K562 (cell line): ENCODE data around the gene RILP. TPM values are rescaled to one million over a fixed set of nuclear protein-coding genes. Genes with fewer than 3 reads are reported as not detected.

Experiments
- ATF7 ChIP-seq: fragments of 450-650 bp; IDR thresholded peaks from 2 replicates; pipeline ENCODE4 v1.7.1; 2014; ENCODE audit warnings: mild to moderate bottlenecking, moderate library complexity
- CEBPB ChIP-seq: fragments of 450-650 bp; IDR thresholded peaks from 2 replicates; pipeline ENCODE4 v1.6.1; 2016; ENCODE audit warnings: missing genetic modification characterization, missing compliant biosample characterization
- DPF2 ChIP-seq: fragments of 450-650 bp; IDR thresholded peaks from 2 replicates; pipeline ENCODE4 v1.6.1; 2016
- GATAD2A ChIP-seq: fragments of 450-650 bp; IDR thresholded peaks from 2 replicates; pipeline ENCODE4 v1.6.1; 2017
- HMG20B ChIP-seq: fragments of 250-450 bp; sonication (Bioruptor Pico); IDR thresholded peaks from 2 replicates; pipeline ENCODE4 v1.5.0; 2021; ENCODE audit warnings: mild to moderate bottlenecking
- HMGN3 ChIP-seq: IDR thresholded peaks from 2 replicates; pipeline ENCODE4 v1.6.1; 2011; ENCODE audit warnings: borderline replicate concordance, low read depth, mild to moderate bottlenecking, mixed read lengths, low read length; ENCODE audit not compliant: insufficient read length; ENCODE audit errors: extremely low read depth
- HNRNPL ChIP-seq: fragments of 200-400 bp; formaldehyde crosslinking; IDR thresholded peaks from 2 replicates; pipeline ENCODE4 v1.6.1; 2017; ENCODE audit warnings: low read depth, mild to moderate bottlenecking, low read length
- KDM2B ChIP-seq: fragments of 250-450 bp; sonication (Bioruptor Pico); IDR thresholded peaks from 2 replicates; pipeline ENCODE4 v1.8.0; 2021; ENCODE audit warnings: mild to moderate bottlenecking, moderate library complexity
- KLF1 ChIP-seq: fragments of 450-650 bp; IDR thresholded peaks from 2 replicates; pipeline ENCODE4 v1.6.1; 2016; ENCODE audit warnings: missing genetic modification characterization, missing compliant biosample characterization
- MEF2A ChIP-seq: IDR thresholded peaks from 2 replicates; pipeline ENCODE4 v1.6.1; 2011; ENCODE audit warnings: low read depth, mild to moderate bottlenecking, low read length, moderate library complexity; ENCODE audit not compliant: control insufficient read depth
- NR2C2 ChIP-seq, 2 experiments: fragments of 200-800 bp in 1 of 2; sonication (Bioruptor generic) in 1 of 2; sonication (generic) in 1 of 2; formaldehyde crosslinking in 1 of 2; IDR thresholded peaks; 2 replicates each; pipeline versions ENCODE4 v1.6.1 to v1.8.0; 2016 to 2022; ENCODE audit warnings: mild to moderate bottlenecking in 1 of 2, missing compliant biosample characterization in 1 of 2, missing genetic modification characterization in 1 of 2, missing genetic modification reagents in 1 of 2
- RB1 ChIP-seq: fragments of 450-650 bp; IDR thresholded peaks from 2 replicates; pipeline ENCODE4 v1.6.1; 2017; ENCODE audit warnings: low read depth, mild to moderate bottlenecking
- SAP30 ChIP-seq: fragments of 200-600 bp; sonication (generic); IDR thresholded peaks from 2 replicates; pipeline ENCODE4 v1.6.1; 2012; ENCODE audit warnings: borderline replicate concordance, low read depth, mild to moderate bottlenecking, moderate library complexity, low read length, control low read depth, inconsistent platforms; ENCODE audit not compliant: insufficient read depth, poor library complexity, severe bottlenecking
- SIN3B ChIP-seq: fragments of 450-650 bp; IDR thresholded peaks from 2 replicates; pipeline ENCODE4 v1.6.1; 2017; ENCODE audit warnings: low read depth, mild to moderate bottlenecking, moderate library complexity
- SMAD2 ChIP-seq: fragments of 150-350 bp; IDR thresholded peaks from 2 replicates; pipeline ENCODE4 v1.6.1; 2014; ENCODE audit warnings: low read depth, mild to moderate bottlenecking, low read length
- SPI1 ChIP-seq: IDR thresholded peaks from 2 replicates; pipeline ENCODE4 v1.6.1; 2011; ENCODE audit warnings: low read depth, low read length, control low read depth, borderline replicate concordance
- TAF1 ChIP-seq: IDR thresholded peaks from 2 replicates; pipeline ENCODE4 v1.6.1; 2011; ENCODE audit warnings: mild to moderate bottlenecking, low read length, moderate library complexity; ENCODE audit not compliant: insufficient read depth, control insufficient read depth, severe bottlenecking; ENCODE audit errors: extremely low read depth
- THRAP3 ChIP-seq: fragments of 450-650 bp; IDR thresholded peaks from 2 replicates; pipeline ENCODE4 v1.6.1; 2016; ENCODE audit warnings: mild to moderate bottlenecking, inconsistent platforms, borderline replicate concordance
- ZNF197 ChIP-seq: fragments of 200-800 bp; sonication (Bioruptor generic); IDR thresholded peaks from 2 replicates; pipeline ENCODE4 v1.6.1; 2016; ENCODE audit warnings: low read depth, missing genetic modification characterization, missing compliant biosample characterization
- polyA plus RNA-seq, 8 experiments: library from polyadenylated mRNA; depleted of rRNA in 4 of 8; stranded (reverse) in 5 of 8; unstranded in 3 of 8; fragments of >200 nt; fragmentation: Nextera tagmentation in 2 of 8; fragmentation: Illumina TruSeq in 1 of 8; extraction: Ambion mirVana in 2 of 8; extraction: Trizol in 1 of 8; gene quantifications; 2 replicates each; pipeline versions ENCODE4 v1.2.1 to v1.2.3, GENCODE V29; 2011 to 2014; ENCODE audit warnings: inconsistent platforms in 1 of 8, missing spikeins in 1 of 8
- total RNA-seq, 7 experiments: library from RNA; depleted of rRNA in 6 of 7; stranded (reverse); fragments of >200 nt in 6 of 7; fragmentation: Illumina TruSeq in 2 of 7; extraction: Trizol in 2 of 7; gene quantifications; 2 replicates each; pipeline versions ENCODE4 v1.2.1 to v1.2.3, GENCODE V29; 2011 to 2021; ENCODE audit warnings: low replicate concordance in 1 of 7
- TF ChIP-seq, protein P1 (sequence below): sonication (generic); formaldehyde crosslinking; IDR thresholded peaks from 2 replicates; pipeline ENCODE4 v1.9.0; 2022; ENCODE audit warnings: mild to moderate bottlenecking, missing genetic modification reagents
- TF ChIP-seq, protein P2 (sequence below): sonication (generic); IDR thresholded peaks from 2 replicates; pipeline ENCODE4 v1.6.1; 2016
- TF ChIP-seq, protein P3 (sequence below): fragments of 450-650 bp; IDR thresholded peaks from 2 replicates; pipeline ENCODE4 v1.6.1; 2018; ENCODE audit not compliant: partially characterized antibody

The RILP gene
- total and polyA plus RNA-seq, 9 of the 15 experiments (the other 6 are each of a cell fraction or from before 2014, with no cell fraction given) = 0.75 to 54.9 (median 27.8) TPM

DNA sequence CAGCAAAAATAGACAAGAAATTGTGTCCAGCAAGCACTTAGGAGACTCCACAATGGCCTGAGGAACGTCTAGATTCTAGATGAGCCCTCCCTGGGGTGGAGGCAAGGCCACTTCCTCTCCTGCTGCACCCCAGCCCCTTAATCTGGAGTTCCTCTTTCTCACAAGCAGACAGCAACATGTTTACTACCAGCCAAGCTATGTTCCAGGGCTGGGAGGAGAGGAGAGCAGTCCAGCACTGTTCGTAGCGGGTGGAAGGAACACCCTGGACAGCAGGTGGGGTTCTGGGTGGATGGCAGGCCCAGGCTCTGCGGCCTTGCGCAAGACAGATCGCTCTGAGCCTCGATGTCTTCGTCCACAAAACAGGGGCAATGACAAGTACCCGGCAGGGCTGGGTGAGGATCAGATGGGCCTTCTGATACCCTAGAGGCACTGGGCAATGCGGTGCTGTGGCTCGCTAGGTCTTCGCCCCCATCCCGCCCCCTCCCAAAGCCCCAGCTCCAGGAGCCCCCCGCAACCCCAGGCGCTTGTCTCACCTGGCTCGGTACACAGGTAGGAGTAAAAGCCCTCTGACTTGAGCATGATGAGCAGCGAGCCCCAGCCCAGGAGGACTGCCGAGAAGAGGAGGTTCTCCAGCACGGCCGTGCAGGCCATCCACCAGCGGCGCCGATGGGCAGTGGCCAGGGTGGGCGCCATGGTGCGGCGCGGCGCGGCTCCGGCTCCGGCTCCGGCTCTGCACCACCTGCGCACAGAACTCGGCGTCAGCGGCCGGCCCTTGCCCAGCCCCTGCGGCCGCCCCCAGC lies 22.3 kb downstream of the RILP start (continued):
- TF ChIP-seq SPI1 (peak; percentile 99), ZNF197 (CRISPR knock-in tag) (no peak), MEF2A (no peak), TAF1 (no peak), HMG20B (no peak), SIN3B (no peak), HNRNPL (no peak), RB1 (0 out of 2 replicates have a peak, but pooled peaks have one; percentile 27), SAP30 (peak; percentile 11), KDM2B (no peak), HMGN3 (no peak), SMAD2 (no peak), KLF1 (tag) (no peak), CEBPB (peak; percentile 84), GATAD2A (no peak), NR2C2 (CRISPR knock-in tag; IDR thresholded peaks at IDR 0.05) (no peak), NR2C2 (tag; IDR thresholded peaks at IDR 0.05) (no peak), ATF7 (no peak), DPF2 (no peak), THRAP3 (no peak)
- TF ChIP-seq, protein P1, sequence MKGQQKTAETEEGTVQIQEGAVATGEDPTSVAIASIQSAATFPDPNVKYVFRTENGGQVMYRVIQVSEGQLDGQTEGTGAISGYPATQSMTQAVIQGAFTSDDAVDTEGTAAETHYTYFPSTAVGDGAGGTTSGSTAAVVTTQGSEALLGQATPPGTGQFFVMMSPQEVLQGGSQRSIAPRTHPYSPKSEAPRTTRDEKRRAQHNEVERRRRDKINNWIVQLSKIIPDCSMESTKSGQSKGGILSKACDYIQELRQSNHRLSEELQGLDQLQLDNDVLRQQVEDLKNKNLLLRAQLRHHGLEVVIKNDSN (CRISPR knock-in tag) = no peak
- TF ChIP-seq, protein P2, sequence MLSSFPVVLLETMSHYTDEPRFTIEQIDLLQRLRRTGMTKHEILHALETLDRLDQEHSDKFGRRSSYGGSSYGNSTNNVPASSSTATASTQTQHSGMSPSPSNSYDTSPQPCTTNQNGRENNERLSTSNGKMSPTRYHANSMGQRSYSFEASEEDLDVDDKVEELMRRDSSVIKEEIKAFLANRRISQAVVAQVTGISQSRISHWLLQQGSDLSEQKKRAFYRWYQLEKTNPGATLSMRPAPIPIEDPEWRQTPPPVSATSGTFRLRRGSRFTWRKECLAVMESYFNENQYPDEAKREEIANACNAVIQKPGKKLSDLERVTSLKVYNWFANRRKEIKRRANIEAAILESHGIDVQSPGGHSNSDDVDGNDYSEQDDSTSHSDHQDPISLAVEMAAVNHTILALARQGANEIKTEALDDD = 0 out of 2 replicates have a peak, but pooled peaks have one; percentile 28
- TF ChIP-seq, protein P3, sequence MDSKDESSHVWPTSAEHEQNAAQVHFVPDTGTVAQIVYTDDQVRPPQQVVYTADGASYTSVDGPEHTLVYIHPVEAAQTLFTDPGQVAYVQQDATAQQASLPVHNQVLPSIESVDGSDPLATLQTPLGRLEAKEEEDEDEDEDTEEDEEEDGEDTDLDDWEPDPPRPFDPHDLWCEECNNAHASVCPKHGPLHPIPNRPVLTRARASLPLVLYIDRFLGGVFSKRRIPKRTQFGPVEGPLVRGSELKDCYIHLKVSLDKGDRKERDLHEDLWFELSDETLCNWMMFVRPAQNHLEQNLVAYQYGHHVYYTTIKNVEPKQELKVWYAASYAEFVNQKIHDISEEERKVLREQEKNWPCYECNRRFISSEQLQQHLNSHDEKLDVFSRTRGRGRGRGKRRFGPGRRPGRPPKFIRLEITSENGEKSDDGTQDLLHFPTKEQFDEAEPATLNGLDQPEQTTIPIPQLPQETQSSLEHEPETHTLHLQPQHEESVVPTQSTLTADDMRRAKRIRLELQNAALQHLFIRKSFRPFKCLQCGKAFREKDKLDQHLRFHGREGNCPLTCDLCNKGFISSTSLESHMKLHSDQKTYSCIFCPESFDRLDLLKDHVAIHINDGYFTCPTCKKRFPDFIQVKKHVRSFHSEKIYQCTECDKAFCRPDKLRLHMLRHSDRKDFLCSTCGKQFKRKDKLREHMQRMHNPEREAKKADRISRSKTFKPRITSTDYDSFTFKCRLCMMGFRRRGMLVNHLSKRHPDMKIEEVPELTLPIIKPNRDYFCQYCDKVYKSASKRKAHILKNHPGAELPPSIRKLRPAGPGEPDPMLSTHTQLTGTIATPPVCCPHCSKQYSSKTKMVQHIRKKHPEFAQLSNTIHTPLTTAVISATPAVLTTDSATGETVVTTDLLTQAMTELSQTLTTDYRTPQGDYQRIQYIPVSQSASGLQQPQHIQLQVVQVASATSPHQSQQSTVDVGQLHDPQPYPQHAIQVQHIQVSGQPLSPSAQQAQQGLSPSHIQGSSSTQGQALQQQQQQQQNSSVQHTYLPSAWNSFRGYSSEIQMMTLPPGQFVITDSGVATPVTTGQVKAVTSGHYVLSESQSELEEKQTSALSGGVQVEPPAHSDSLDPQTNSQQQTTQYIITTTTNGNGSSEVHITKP = no peak
